Peyer's patch (tissue), 4 donors: Measurements from ENCODE around the gene MAPK1IP1L. TPM values are rescaled to one million over a fixed set of nuclear protein-coding genes. Genes with fewer than 3 reads are reported as not detected.
"Not testable (repeated sequence)": the region's sequence is repeated elsewhere in the genome, so short reads cannot be mapped to it uniquely, and the experiment has no call there.

Experiments used
- DNase-seq, 3 donors: peaks; one replicate each; pipeline ENCODE4 v3.0.0-alpha.2; 2017 to 2019
- H3K27ac ChIP-seq, 4 donors: fragments of 200-600 bp; sonication (generic); one replicate each; pipeline ENCODE4 v1.5.1; 2016 to 2019
- H3K27me3 ChIP-seq, 2 donors: fragments of 200-600 bp; sonication (generic); one replicate each; pipeline ENCODE4 v1.5.1; 2019
- H3K36me3 ChIP-seq, 3 donors: fragments of 200-600 bp; sonication (generic); one replicate each; pipeline ENCODE4 v1.5.1; 2016 to 2019
- H3K4me1 ChIP-seq, 4 donors: fragments of 200-600 bp; sonication (generic); one replicate each; pipeline ENCODE4 v1.5.1; 2016 to 2019
- H3K4me3 ChIP-seq, 4 donors: fragments of 200-600 bp; sonication (generic); 1 replicate in 3 of 4; 2 replicates in 1 of 4; pipeline ENCODE4 v1.5.1; 2016 to 2019; ENCODE audit warnings: mild to moderate bottlenecking in 1 of 4
- H3K9me3 ChIP-seq, 4 donors: fragments of 200-600 bp; sonication (generic); one replicate each; pipeline ENCODE4 v1.5.1; 2016 to 2019; ENCODE audit warnings: mild to moderate bottlenecking in 1 of 4
- POLR2A ChIP-seq, 2 donors: fragments of 450-650 bp; IDR thresholded peaks; one replicate each; pipeline ENCODE4 v1.5.1; 2017; ENCODE audit warnings: antibody characterized with exemption in 2 of 2, mild to moderate bottlenecking in 2 of 2, moderate library complexity in 2 of 2
- total RNA-seq, 4 donors: library from RNA; depleted of rRNA; stranded (reverse); fragments of >200 nt; gene quantifications; one replicate each; pipeline ENCODE4 v1.1.0, GENCODE V29; 2016
- TF ChIP-seq, protein P1 (sequence below), 6 experiments: fragments of 450-650 bp in 4 of 6; fragments of 200-600 bp in 2 of 6; sonication (generic) in 1 of 6; IDR thresholded peaks; one replicate each; pipeline ENCODE4 v1.5.1; 2017 to 2019; ENCODE audit warnings: antibody characterized with exemption in 6 of 6, mild to moderate bottlenecking in 3 of 6, moderate library complexity in 1 of 6

Gene MAPK1IP1L
- total RNA-seq, 4 donors from 2014 or later: 27.2 to 56.6 (median 35.2) TPM

DNA sequence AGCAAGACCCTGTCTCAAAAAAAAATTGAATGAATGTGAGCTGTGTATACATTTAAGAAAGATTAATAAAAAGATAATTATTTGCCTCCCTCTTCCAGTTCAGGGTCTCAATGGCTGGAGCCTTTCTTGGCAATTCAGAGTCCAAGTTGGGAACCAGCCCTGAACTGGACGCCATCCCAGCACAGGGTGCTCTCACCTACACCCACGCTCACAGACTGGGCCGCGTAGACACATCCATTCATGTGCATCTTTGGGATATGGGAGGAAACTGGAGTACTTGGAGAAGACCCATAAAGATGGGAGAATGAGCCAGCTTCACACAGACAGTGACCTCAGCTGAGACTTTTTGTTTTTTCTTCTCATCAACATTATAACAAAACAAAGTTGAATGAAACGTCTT is 6.5 kb downstream of the MAPK1IP1L start:
- TF ChIP-seq, protein P1, sequence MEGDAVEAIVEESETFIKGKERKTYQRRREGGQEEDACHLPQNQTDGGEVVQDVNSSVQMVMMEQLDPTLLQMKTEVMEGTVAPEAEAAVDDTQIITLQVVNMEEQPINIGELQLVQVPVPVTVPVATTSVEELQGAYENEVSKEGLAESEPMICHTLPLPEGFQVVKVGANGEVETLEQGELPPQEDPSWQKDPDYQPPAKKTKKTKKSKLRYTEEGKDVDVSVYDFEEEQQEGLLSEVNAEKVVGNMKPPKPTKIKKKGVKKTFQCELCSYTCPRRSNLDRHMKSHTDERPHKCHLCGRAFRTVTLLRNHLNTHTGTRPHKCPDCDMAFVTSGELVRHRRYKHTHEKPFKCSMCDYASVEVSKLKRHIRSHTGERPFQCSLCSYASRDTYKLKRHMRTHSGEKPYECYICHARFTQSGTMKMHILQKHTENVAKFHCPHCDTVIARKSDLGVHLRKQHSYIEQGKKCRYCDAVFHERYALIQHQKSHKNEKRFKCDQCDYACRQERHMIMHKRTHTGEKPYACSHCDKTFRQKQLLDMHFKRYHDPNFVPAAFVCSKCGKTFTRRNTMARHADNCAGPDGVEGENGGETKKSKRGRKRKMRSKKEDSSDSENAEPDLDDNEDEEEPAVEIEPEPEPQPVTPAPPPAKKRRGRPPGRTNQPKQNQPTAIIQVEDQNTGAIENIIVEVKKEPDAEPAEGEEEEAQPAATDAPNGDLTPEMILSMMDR (IDR thresholded peaks at IDR 0.05): no peak
- TF ChIP-seq POLR2A (IDR thresholded peaks at IDR 0.05): no peak
- no peak for DNase-seq

DNA sequence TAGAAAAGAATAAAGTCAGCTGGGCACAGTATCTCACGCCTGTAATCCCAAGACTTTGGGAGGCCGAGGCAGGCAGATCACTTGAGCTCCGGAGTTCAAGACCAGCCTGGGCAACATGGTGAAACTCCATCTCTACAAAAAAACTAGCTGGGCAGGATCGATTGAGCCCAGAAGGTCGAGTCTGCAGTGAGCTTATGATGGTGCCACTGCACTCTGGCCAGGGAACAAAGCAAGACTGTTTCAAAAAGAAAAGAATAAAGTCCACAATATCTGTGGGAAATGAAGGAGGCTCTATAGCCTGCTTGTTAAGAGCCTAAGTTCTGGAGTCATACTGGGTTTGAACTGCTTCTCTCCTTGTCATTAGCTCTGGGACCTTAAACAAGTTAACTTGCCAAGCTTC is 7.9 kb downstream of the MAPK1IP1L start:
- H3K27me3 ChIP-seq: no peaks in the 10 kb centered on the region
- H3K4me3 ChIP-seq: no peak overlapping the region
- TF ChIP-seq, protein P1 (IDR thresholded peaks at IDR 0.05): no peak
- no peak for TF ChIP-seq POLR2A (IDR thresholded peaks at IDR 0.05)
- H3K27ac ChIP-seq: no peak overlapping the region
- H3K4me1 ChIP-seq: no peaks in the 10 kb centered on the region
- peaks cover 0 to 45% (median 0%) of the 10 kb centered on the region in 3 donors for H3K36me3 ChIP-seq
- H3K9me3 ChIP-seq: no peaks in the 10 kb centered on the region
- no peak for DNase-seq

More for the DNA sequence above, 6.5 kb downstream of the MAPK1IP1L start:
- Histone ChIP-seq H3K36me3 (peaks cover 0 to 30% (median 0%) of the 10 kb centered on the region in 3 donors), H3K27ac (no peak overlapping the region), H3K4me1 (peaks cover 0 to 10% (median under 1%) of the 10 kb centered on the region in 4 donors), H3K9me3 (no peaks in the 10 kb centered on the region), H3K4me3 (no peak overlapping the region), H3K27me3 (no peaks in the 10 kb centered on the region)

DNA sequence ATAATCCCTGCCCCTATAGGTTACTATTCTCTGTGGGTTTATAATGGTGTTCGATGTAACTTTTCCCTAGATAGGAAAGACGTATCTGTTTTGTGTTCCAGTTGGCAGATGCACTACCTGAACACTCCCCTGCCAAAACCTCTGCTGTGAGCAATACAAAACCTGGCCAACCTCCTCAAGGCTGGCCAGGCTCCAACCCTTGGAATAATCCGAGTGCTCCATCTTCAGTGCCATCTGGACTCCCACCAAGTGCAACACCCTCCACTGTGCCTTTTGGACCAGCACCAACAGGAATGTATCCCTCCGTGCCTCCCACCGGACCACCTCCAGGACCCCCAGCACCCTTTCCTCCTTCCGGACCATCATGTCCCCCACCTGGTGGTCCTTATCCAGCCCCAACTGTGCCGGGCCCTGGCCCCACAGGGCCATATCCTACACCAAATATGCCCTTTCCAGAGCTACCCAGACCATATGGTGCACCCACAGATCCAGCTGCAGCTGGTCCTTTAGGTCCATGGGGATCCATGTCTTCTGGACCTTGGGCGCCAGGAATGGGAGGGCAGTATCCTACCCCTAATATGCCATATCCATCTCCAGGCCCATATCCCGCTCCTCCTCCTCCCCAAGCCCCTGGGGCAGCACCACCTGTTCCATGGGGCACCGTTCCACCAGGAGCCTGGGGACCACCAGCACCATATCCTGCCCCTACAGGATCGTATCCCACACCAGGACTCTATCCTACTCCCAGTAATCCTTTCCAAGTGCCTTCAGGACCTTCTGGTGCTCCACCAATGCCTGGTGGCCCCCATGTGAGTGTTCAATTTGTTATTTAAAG is 11.3 kb downstream of the MAPK1IP1L start:
- peaks cover 0 to 53% (median 0%) of the 10 kb centered on the region in 3 donors for H3K36me3 ChIP-seq

DNA sequence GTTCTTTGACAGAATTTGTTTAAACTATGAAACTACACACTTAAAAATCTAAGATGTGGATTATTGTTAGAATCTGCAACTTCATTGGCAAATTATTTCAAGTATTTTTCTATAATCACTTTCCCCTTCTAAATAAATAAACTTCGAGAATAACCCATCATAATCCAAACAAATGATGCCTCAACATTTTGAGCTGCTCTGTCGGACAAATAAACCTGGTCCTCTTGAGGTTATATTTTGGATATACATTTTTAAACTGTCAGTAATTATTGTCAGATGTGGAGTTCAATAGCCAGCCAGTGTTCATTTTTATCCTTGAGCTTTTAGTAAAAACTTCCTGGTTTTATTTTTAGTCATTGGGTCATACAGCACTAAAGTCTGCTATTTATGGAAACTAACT is 13.4 kb downstream of the MAPK1IP1L start:
- H3K36me3 ChIP-seq: peaks cover 0 to 45% (median 0%) of the 10 kb centered on the region in 3 donors
- not testable (repeated sequence) for H3K27me3 ChIP-seq, DNase-seq, H3K4me3 ChIP-seq, H3K4me1 ChIP-seq, H3K9me3 ChIP-seq, H3K27ac ChIP-seq

More for the DNA sequence above, 11.3 kb downstream of the MAPK1IP1L start:
- H3K4me3 ChIP-seq: no peak overlapping the region
- no peaks in the 10 kb centered on the region for H3K4me1 ChIP-seq
- no peak for DNase-seq
- no peaks in the 10 kb centered on the region for H3K9me3 ChIP-seq
- no peak for TF ChIP-seq POLR2A (IDR thresholded peaks at IDR 0.05)
- TF ChIP-seq, protein P1 (IDR thresholded peaks at IDR 0.05): no peak
- no peaks in the 10 kb centered on the region for H3K27me3 ChIP-seq
- H3K27ac ChIP-seq: no peak overlapping the region

DNA sequence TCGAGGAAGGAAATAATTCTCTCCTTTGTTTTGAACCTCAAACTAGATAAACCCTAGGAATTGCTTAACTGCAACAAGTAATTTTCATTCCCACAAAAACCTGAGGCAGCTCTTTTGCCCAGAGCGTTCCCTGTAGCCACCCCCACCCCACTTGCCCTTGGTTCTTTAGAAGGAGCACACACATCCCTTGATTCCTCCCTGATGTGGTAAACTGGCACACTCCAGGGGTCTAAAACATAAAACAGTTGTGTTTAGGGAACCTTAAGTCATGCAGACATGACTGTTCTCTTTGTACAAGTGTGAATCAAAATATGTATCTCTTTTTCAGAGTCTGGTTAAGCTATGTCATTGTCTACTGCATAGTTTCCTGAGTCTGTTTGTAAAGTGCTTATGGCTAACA is 14.0 kb downstream of the MAPK1IP1L start:
- Histone ChIP-seq H3K27me3 (no peaks in the 10 kb centered on the region), H3K36me3 (peaks cover 0 to 45% (median 0%) of the 10 kb centered on the region in 3 donors), H3K4me1 (no peaks in the 10 kb centered on the region), H3K9me3 (no peaks in the 10 kb centered on the region), H3K27ac (no peak overlapping the region), H3K4me3 (no peak overlapping the region)
- TF ChIP-seq, protein P1 (IDR thresholded peaks at IDR 0.05): no peak
- TF ChIP-seq POLR2A (IDR thresholded peaks at IDR 0.05): no peak
- DNase-seq: no peak

DNA sequence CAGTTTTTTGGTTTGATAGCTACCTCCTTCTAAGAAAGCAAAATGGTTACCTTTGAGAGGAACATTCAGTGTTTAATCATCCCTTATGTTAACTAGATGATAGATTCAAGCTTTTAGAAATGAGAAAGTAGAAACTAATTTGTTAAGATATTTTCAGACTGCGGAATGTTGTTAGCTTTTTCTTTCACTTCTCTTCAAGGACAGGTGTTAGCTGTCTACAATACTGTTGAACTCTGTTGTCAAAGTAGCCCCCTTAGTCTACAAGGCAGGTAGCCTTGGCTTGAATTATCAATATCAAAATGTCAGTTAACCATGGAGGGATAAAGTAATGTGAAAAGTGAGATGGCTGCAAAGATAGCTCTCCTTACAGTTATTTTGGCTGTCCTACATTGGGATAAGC is 14.8 kb downstream of the MAPK1IP1L start:
- no peak for DNase-seq
- TF ChIP-seq POLR2A (IDR thresholded peaks at IDR 0.05): no peak
- TF ChIP-seq, protein P1 (IDR thresholded peaks at IDR 0.05): no peak
- Histone ChIP-seq H3K9me3 (no peaks in the 10 kb centered on the region), H3K4me3 (no peak overlapping the region), H3K27me3 (no peaks in the 10 kb centered on the region), H3K4me1 (no peaks in the 10 kb centered on the region), H3K36me3 (peaks cover 0 to 45% (median 0%) of the 10 kb centered on the region in 3 donors), H3K27ac (no peak overlapping the region)
